ENCODE results near the gene ARHGEF1. TPM values are rescaled to one million over a fixed set of nuclear protein-coding genes. Genes with fewer than 3 reads are reported as not detected.

Gene ARHGEF1
- total RNA-seq, 1 donor: 35.0 TPM

DNA sequence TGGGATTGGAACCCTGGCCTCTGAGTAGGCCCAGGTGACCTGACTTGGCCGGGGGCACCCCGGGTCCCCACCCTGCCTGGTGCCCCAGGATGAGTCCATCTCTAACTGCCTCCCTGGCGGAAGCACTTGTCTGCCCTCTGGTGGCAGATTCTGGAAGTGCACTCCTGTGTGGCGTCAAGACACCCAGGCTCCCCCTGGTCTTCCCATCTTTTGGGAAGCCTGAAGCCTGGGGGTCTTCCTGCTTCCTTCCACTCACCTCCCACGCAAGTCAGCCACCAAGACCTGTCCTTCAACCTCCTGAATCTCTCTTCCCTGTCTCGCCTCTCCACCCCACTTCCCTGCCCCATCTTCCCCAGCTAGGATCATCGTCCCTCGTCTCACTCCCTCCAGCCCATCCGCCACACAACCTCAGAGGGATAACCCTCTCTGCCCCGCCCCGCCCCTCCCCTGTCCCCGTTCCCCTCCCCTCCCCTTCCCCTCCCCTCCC, 68.7 kb downstream of the ARHGEF1 start:
- H3K4me3 ChIP-seq (ENCODE audit: low read depth, low read length): peak overlapping the region; percentile 25
- DNase-seq (ENCODE audit: low read depth): peak; percentile 70
- TF ChIP-seq, protein P1, sequence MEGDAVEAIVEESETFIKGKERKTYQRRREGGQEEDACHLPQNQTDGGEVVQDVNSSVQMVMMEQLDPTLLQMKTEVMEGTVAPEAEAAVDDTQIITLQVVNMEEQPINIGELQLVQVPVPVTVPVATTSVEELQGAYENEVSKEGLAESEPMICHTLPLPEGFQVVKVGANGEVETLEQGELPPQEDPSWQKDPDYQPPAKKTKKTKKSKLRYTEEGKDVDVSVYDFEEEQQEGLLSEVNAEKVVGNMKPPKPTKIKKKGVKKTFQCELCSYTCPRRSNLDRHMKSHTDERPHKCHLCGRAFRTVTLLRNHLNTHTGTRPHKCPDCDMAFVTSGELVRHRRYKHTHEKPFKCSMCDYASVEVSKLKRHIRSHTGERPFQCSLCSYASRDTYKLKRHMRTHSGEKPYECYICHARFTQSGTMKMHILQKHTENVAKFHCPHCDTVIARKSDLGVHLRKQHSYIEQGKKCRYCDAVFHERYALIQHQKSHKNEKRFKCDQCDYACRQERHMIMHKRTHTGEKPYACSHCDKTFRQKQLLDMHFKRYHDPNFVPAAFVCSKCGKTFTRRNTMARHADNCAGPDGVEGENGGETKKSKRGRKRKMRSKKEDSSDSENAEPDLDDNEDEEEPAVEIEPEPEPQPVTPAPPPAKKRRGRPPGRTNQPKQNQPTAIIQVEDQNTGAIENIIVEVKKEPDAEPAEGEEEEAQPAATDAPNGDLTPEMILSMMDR (IDR thresholded peaks at IDR 0.05; ENCODE audit: insufficient read depth, low read depth, low read length): peak; percentile 99

DNA sequence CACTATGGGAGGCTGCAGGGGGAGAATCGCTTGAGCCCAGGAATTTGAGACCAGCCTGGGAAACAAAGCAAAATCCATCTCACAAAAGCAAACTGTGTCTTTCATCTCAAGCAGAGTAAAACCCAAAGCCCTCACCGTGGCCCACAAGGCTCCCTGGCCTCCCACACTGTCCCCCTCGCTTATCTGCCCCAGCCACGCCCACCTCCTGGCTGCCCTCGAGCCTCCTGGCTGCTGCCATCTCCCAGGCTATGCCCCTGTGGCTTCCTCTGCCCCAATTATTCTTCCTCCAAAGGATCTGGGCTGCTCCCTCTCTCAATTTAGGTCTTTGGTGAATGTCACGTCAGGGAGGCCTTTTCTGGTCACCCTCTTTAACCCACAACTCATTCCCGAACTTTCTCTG, 72.5 kb downstream of the ARHGEF1 start:
- no peak overlapping the region for H3K4me3 ChIP-seq (ENCODE audit: low read depth, low read length)
- TF ChIP-seq, protein P1 (IDR thresholded peaks at IDR 0.05; ENCODE audit: insufficient read depth, low read depth, low read length): no peak
- no peak for DNase-seq (ENCODE audit: low read depth)

DNA sequence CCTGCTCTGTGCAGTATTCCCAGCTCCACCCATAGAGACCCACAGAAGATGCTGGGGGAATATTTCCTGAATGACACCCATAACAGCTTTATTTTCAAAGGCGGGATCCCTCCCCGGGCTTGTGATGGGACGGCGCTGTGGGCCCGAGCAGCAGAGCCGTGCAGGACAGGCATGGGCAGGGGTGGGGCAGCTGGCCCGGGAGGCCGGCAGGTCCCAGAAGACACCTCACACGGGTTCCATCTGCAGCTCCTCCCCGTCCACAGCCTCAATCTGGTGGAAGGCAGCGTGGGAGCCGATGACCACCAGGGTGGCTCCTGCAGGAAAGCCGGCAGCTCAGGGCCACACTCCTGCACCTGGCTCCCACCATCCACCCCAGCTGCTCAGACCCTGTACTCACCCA, 73.6 kb downstream of the ARHGEF1 start:
- no peak overlapping the region for H3K4me3 ChIP-seq (ENCODE audit: low read depth, low read length)
- TF ChIP-seq, protein P1 (IDR thresholded peaks at IDR 0.05; ENCODE audit: insufficient read depth, low read depth, low read length): no peak
- DNase-seq (ENCODE audit: low read depth): no peak

Small RNA genes lying within 50 kb of the gene (small RNA-seq; reads per million reads assigned to genes)
- gene MIR6797: not detected

Other genes with a start within 250 kb of the ARHGEF1 start
- gene CEACAM7, start 194.9 kb upstream of the ARHGEF1 start, total RNA-seq: not detected in 2 replicates
- gene CEACAM5, start 174.6 kb upstream of the ARHGEF1 start, total RNA-seq: not detected in 2 replicates
- gene CEACAM6, start 127.7 kb upstream of the ARHGEF1 start, total RNA-seq: not detected in 2 replicates
- gene CEACAM3, start 86.6 kb upstream of the ARHGEF1 start, total RNA-seq: not detected in 2 replicates
- gene LYPD4, start 38.5 kb upstream of the ARHGEF1 start, total RNA-seq: not detected in 2 replicates
- gene DMRTC2, start 38.1 kb upstream of the ARHGEF1 start, total RNA-seq: not detected in 2 replicates
- gene RPS19, start 22.9 kb upstream of the ARHGEF1 start, total RNA-seq: 600 and 662 TPM in 2 replicates
- not detected in 2 replicates for gene CD79A, start 5.9 kb upstream of the ARHGEF1 start, total RNA-seq
- under 0.01 TPM in 1 of 2 replicates, not detected in the other for gene ERFL, start 45.3 kb downstream of the ARHGEF1 start, total RNA-seq
- gene RABAC1, start 76.1 kb downstream of the ARHGEF1 start, total RNA-seq: 105 and 173 TPM in 2 replicates
- not detected in 2 replicates for gene ATP1A3, start 111.0 kb downstream of the ARHGEF1 start, total RNA-seq
- not detected in 2 replicates for gene GRIK5, start 187.0 kb downstream of the ARHGEF1 start, total RNA-seq
- gene ZNF574, start 193.0 kb downstream of the ARHGEF1 start, total RNA-seq: 13.5 and 19.0 TPM in 2 replicates
- 1.3 and 1.9 TPM in 2 replicates for gene POU2F2, start 249.3 kb downstream of the ARHGEF1 start, total RNA-seq

Measured in fibroblast of villous mesenchyme (primary cell).